Neural crest cell (in vitro differentiated cells): ENCODE results near the gene DOCK1. TPM values are rescaled to one million over a fixed set of nuclear protein-coding genes. Genes with fewer than 3 reads are reported as not detected.

Experiments
- DNase-seq: peaks from one replicate; pipeline ENCODE4 v3.0.0; 2021; ENCODE audit warnings: low read depth, mixed read lengths, low spot score
- H3K27ac Mint-ChIP-seq: one replicate; pipeline ENCODE4 v1.8.0; 2021; ENCODE audit warnings: mild to moderate bottlenecking, mixed read lengths; ENCODE audit not compliant: unreplicated experiment
- H3K27me3 Mint-ChIP-seq: 2 replicates; pipeline ENCODE4 v1.8.0; 2021; ENCODE audit warnings: low read depth, mild to moderate bottlenecking, mixed read lengths
- H3K36me3 Mint-ChIP-seq: 2 replicates; pipeline ENCODE4 v1.8.0; 2021; ENCODE audit warnings: low read depth, mild to moderate bottlenecking, mixed read lengths
- H3K4me1 Mint-ChIP-seq: 2 replicates; pipeline ENCODE4 v1.8.0; 2021; ENCODE audit warnings: mixed read lengths
- H3K4me3 Mint-ChIP-seq: one replicate; pipeline ENCODE4 v1.8.0; 2021; ENCODE audit warnings: mild to moderate bottlenecking, mixed read lengths
- H3K9me3 Mint-ChIP-seq: 2 replicates; pipeline ENCODE4 v1.8.0; 2021; ENCODE audit warnings: mixed read lengths
- total RNA-seq: library from RNA; stranded (reverse); gene quantifications from 2 replicates; pipeline ENCODE4 v1.2.1, GENCODE V29; 2021
- TF ChIP-seq, protein P1 (sequence below): fragments of 200-600 bp; sonication (generic); conservative IDR thresholded peaks from 2 replicates; pipeline ENCODE4 v1.5.0; 2021; ENCODE audit warnings: antibody characterized with exemption, mild to moderate bottlenecking

The DOCK1 gene
- total RNA-seq, 1 donor from 2014 or later: 55.8 TPM

DNA sequence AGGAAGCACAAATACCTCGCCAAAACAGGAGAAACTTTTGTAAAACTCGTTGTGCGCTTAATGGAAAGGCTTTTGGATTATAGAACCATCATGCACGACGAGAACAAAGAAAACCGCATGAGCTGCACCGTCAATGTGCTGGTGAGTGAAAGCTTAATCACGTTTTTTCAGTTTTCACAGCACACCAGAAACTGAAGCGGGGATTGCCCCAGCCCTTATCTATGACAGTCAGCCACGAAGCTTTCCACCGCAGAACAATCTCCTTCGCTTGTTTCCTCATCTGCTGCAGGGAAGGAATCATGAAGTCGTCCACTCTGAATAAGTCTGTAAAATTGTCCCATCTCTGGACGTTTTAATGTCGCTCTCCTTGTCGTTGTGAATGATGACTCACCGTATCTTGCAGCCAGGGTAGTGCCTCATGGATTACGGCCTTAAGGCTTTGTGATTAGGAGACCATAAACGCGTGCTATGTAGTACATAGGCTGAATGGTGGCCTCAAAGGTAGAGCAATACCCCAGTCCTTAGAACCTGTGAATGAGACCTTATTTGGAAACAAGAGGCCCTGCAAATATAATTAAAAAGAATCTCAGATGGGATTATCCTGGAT lies 468.9 kb downstream of the DOCK1 start:
- no peaks in the 10 kb centered on the region for H3K27me3 Mint-ChIP-seq
- TF ChIP-seq, protein P1, sequence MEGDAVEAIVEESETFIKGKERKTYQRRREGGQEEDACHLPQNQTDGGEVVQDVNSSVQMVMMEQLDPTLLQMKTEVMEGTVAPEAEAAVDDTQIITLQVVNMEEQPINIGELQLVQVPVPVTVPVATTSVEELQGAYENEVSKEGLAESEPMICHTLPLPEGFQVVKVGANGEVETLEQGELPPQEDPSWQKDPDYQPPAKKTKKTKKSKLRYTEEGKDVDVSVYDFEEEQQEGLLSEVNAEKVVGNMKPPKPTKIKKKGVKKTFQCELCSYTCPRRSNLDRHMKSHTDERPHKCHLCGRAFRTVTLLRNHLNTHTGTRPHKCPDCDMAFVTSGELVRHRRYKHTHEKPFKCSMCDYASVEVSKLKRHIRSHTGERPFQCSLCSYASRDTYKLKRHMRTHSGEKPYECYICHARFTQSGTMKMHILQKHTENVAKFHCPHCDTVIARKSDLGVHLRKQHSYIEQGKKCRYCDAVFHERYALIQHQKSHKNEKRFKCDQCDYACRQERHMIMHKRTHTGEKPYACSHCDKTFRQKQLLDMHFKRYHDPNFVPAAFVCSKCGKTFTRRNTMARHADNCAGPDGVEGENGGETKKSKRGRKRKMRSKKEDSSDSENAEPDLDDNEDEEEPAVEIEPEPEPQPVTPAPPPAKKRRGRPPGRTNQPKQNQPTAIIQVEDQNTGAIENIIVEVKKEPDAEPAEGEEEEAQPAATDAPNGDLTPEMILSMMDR: no peak
- no peak for DNase-seq
- no peak overlapping the region for H3K27ac Mint-ChIP-seq
- peaks cover 21% of the 10 kb centered on the region for H3K36me3 Mint-ChIP-seq
- peaks cover 3% of the 10 kb centered on the region for H3K9me3 Mint-ChIP-seq
- peaks cover 6% of the 10 kb centered on the region for H3K4me1 Mint-ChIP-seq
- no peak overlapping the region for H3K4me3 Mint-ChIP-seq

DNA sequence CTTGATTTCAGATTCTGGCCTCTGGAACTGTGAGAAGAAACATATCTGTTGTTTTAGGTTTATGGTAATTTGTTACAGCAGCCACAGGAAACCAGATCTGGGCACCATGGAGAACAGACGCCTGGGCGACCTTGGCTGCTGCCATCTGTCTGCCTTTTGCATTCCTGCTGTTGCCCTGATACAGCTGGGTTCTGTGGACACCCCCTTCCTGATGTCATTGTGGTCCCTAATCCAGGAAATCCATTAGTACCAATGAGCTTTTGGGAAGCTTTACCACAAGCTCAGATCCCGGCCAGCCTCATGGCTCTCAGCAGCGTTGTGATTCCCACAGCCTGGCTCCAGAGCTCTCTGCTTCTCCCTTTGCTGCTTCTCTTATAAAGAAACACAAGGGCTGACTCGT lies 469.7 kb downstream of the DOCK1 start:
- no peaks in the 10 kb centered on the region for H3K27me3 Mint-ChIP-seq
- H3K27ac Mint-ChIP-seq: no peak overlapping the region
- no peak overlapping the region for H3K4me3 Mint-ChIP-seq
- H3K9me3 Mint-ChIP-seq: peaks cover 3% of the 10 kb centered on the region
- DNase-seq: no peak
- H3K4me1 Mint-ChIP-seq: peaks cover 6% of the 10 kb centered on the region
- TF ChIP-seq, protein P1: no peak
- H3K36me3 Mint-ChIP-seq: peaks cover 21% of the 10 kb centered on the region

DNA sequence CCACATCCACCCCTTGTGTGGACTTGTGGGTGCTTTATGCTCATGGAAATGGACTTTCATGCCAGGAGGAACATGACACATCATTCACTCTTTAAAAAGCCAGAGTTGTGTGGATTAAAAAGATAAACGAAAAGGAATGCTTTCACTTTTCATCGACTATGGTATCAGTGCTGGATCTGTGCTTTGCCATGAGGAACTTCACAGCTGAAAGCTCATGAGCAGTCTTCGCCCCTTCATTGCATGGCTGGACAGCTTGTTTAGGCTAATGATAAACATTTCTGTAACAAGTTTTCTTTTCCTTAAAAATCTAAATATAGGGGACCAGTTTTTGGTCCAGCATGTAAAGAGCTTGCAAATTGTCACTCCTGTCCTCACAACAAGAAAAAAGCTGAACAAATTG lies 470.2 kb downstream of the DOCK1 start:
- TF ChIP-seq, protein P1: no peak

DNA sequence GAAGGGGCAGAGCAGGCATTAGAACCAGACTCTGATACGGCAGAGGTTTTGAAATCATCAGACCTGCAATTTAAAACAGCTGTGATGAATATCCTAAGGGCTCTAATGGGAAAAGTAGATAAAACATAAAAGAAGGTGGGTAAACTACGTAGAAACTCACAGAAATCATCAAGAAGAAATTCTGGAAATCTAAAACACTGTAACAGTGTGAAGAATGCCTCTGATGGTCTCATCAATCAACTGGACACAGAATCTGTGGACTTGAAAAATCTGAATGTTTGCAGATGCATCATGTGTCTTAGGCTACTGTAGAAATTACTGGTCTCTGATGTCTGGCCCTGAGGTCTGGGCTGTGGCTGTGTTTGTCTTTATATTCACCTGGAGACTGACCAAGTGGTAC lies 470.8 kb downstream of the DOCK1 start:
- Mint-ChIP-seq H3K4me3 (no peak overlapping the region), H3K4me1 (no peaks in the 10 kb centered on the region), H3K27me3 (no peaks in the 10 kb centered on the region), H3K9me3 (peaks cover 3% of the 10 kb centered on the region), H3K36me3 (peaks cover 21% of the 10 kb centered on the region), H3K27ac (no peak overlapping the region)
- TF ChIP-seq, protein P1: no peak
- DNase-seq: no peak

More for the DNA sequence above, 470.2 kb downstream of the DOCK1 start:
- peaks cover 21% of the 10 kb centered on the region for H3K36me3 Mint-ChIP-seq
- H3K4me3 Mint-ChIP-seq: no peak overlapping the region
- H3K27ac Mint-ChIP-seq: no peak overlapping the region
- H3K9me3 Mint-ChIP-seq: peaks cover 3% of the 10 kb centered on the region
- no peaks in the 10 kb centered on the region for H3K27me3 Mint-ChIP-seq
- H3K4me1 Mint-ChIP-seq: peaks cover 5% of the 10 kb centered on the region
- no peak for DNase-seq

DNA sequence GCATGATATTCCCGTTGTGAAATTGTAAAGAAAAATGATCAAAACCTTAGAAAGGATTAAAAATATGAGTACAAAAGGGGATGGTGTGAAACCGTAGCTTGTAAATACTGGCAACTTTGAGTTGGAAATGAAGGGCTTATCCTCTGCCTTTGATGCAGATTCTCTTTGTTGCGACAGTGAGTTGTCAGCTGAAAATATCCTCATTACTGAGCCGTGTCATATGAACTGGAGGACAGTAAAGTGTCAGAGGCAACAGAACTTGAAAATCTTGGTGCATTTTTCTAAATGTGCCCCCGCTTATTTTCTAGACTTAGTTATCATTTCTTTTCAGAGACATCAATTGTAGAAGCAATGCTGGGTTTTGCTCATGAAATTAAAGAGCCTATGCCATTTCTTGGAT lies 473.4 kb downstream of the DOCK1 start:
- DNase-seq: no peak
- peaks cover 3% of the 10 kb centered on the region for H3K9me3 Mint-ChIP-seq
- peaks cover 22% of the 10 kb centered on the region for H3K36me3 Mint-ChIP-seq
- TF ChIP-seq, protein P1: no peak
- H3K27me3 Mint-ChIP-seq: no peaks in the 10 kb centered on the region
- H3K4me1 Mint-ChIP-seq: no peaks in the 10 kb centered on the region
- H3K27ac Mint-ChIP-seq: no peak overlapping the region
- no peak overlapping the region for H3K4me3 Mint-ChIP-seq
